ENCODE measurements around the gene GNAQ.

The GNAQ gene

DNA sequence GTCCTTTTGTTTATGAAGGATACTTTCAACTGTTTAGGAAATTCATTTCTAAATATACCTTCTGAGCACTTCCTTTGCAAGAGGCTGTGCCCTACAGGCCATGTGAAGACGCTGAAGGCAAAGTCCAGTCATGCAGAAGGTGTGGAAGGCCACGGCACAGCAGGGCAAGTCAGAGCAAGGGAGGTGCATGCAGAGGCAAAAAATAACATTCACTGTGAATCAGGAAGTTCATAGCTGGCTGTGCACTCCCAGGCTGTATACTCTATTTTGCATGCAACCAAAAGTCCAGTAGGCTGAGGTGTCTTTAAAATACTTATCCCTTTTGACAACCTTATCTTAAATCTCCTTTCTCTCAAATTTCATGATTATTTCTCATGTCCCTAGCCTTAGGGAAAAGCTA lies 50.3 kb downstream of the GNAQ start:
- peak; percentile 79 for DNase-seq (ENCODE audit: low read depth)
- TF ChIP-seq, protein P1, sequence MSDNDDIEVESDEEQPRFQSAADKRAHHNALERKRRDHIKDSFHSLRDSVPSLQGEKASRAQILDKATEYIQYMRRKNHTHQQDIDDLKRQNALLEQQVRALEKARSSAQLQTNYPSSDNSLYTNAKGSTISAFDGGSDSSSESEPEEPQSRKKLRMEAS (IDR thresholded peaks at IDR 0.05; ENCODE audit: low read depth, low read length) = peak; percentile 56; the same call in 1 of the 2 replicates
- no peak for TF ChIP-seq POLR2A (IDR thresholded peaks at IDR 0.05; ENCODE audit: extremely low read depth, insufficient read length)
- H3K4me3 ChIP-seq (ENCODE audit: low read depth, low read length) = no peak overlapping the region

DNA sequence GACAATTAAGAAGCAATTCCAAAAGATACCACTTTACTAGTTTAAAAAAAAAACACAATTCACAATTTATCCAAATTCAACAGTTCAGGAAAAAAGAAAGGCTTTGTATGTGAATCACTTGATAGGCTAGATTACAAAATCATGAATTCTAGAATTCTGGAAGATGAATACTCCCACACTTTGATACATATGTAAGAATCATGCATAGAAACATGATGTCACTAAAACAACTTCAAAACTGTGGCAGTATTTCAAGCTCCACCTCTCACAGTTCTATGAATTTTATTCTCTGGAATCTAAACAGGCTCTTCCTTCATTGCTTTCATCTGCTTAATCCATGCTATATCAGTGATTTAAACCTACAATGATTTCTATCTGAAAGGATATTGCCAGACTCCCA lies 51.0 kb downstream of the GNAQ start:
- TF ChIP-seq, protein P1 (IDR thresholded peaks at IDR 0.05; ENCODE audit: low read depth, low read length) = no peak
- TF ChIP-seq POLR2A (IDR thresholded peaks at IDR 0.05; ENCODE audit: extremely low read depth, insufficient read length) (no peak), MYC (IDR thresholded peaks at IDR 0.05; ENCODE audit: low read depth, low read length) (no peak)
- TF ChIP-seq, protein P2, sequence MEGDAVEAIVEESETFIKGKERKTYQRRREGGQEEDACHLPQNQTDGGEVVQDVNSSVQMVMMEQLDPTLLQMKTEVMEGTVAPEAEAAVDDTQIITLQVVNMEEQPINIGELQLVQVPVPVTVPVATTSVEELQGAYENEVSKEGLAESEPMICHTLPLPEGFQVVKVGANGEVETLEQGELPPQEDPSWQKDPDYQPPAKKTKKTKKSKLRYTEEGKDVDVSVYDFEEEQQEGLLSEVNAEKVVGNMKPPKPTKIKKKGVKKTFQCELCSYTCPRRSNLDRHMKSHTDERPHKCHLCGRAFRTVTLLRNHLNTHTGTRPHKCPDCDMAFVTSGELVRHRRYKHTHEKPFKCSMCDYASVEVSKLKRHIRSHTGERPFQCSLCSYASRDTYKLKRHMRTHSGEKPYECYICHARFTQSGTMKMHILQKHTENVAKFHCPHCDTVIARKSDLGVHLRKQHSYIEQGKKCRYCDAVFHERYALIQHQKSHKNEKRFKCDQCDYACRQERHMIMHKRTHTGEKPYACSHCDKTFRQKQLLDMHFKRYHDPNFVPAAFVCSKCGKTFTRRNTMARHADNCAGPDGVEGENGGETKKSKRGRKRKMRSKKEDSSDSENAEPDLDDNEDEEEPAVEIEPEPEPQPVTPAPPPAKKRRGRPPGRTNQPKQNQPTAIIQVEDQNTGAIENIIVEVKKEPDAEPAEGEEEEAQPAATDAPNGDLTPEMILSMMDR (IDR thresholded peaks at IDR 0.05; ENCODE audit: low read depth, low read length) = no peak

DNA sequence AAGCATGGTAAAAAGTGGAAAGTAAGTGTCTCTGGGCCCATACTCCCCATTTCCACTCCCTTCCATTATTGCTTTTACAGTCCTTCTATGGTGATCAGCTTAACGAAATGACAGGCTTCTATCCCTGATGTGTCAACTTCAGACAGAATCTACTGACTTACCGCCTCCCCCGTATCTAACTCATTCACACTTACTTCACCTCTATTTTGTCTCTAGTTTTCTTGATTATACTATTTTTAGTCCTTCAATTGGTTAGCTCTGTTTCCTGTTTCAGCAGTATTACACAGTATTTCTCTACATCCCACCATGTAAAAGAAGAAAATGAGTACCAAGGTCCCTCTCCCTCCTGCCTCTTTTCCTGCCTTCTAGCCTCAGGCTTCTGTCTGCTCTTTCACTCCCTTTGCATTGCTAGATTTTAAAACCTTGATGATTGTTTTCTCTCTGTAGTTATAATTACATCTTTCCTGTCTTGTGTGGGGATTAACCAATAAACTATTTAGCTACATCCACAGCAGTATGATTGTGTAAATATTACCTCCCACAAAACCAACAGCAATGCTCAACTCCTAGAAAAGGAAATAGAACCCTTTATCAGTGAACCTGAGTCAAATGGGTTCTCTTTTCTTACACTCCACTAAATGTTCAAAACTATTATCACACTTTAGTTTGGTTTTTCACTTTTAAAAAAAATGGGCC lies 53.4 kb downstream of the GNAQ start:
- DNase-seq (ENCODE audit: low read depth) = peak; percentile 71
- no peak overlapping the region for H3K4me3 ChIP-seq (ENCODE audit: low read depth, low read length)
- TF ChIP-seq POLR2A (IDR thresholded peaks at IDR 0.05; ENCODE audit: extremely low read depth, insufficient read length) = no peak

More for the DNA sequence above, 51.0 kb downstream of the GNAQ start:
- H3K4me3 ChIP-seq (ENCODE audit: low read depth, low read length) = no peak overlapping the region
- no peak for DNase-seq (ENCODE audit: low read depth)

DNA sequence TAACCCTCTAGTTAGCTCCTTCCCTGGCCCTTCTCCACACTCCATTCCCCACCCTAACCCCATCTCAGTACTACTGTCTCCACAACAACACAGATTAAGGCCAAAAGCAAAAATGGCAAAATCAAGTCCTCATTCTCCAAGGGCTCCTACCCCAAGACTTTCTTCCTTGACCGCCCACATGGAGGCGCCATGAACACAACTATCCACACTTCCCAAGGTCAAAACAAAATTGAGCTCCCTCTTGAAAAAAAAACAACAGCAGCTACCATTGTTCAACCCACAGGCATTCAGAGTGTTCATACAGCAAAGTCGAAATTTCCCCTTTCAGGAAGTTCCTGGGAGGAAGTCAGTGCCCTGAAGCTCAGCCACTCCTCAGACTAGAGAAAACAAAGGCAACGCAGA lies 54.4 kb downstream of the GNAQ start:
- TF ChIP-seq, protein P2 (IDR thresholded peaks at IDR 0.05; ENCODE audit: low read depth, low read length) = peak; percentile 53
- no peak for TF ChIP-seq POLR2A (IDR thresholded peaks at IDR 0.05; ENCODE audit: extremely low read depth, insufficient read length)
- TF ChIP-seq MYC (IDR thresholded peaks at IDR 0.05; ENCODE audit: low read depth, low read length) = peak; percentile 46; the same call in 1 of the 2 replicates
- TF ChIP-seq, protein P1 (IDR thresholded peaks at IDR 0.05; ENCODE audit: low read depth, low read length) = peak; percentile 57
- no peak overlapping the region for H3K4me3 ChIP-seq (ENCODE audit: low read depth, low read length)
- peak; percentile 85 for DNase-seq (ENCODE audit: low read depth)

DNA sequence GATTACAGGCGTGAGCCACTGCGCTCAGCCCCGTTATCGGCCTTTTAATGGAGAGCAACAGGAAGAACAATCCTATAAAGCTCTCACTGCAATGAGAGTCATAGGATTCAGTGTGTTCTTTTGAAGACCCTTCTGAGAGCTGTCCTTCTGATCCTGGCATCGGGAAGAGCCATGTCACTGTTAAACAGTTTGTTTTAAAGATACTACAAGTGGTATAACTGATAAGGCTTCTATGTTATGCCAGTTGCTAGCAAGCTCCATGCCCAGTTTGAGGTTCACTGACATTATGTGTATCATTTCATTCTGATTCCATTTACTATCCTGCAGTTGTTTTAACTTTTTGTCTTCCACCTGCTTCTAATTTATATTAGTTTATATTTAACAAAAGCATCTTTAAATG lies 55.8 kb downstream of the GNAQ start:
- DNase-seq (ENCODE audit: low read depth) = no peak
- no peak overlapping the region for H3K4me3 ChIP-seq (ENCODE audit: low read depth, low read length)
- TF ChIP-seq, protein P1 (IDR thresholded peaks at IDR 0.05; ENCODE audit: low read depth, low read length) = no peak
- TF ChIP-seq, protein P2 (IDR thresholded peaks at IDR 0.05; ENCODE audit: low read depth, low read length) = no peak
- TF ChIP-seq MYC (IDR thresholded peaks at IDR 0.05; ENCODE audit: low read depth, low read length) = no peak
- no peak for TF ChIP-seq POLR2A (IDR thresholded peaks at IDR 0.05; ENCODE audit: extremely low read depth, insufficient read length)

DNA sequence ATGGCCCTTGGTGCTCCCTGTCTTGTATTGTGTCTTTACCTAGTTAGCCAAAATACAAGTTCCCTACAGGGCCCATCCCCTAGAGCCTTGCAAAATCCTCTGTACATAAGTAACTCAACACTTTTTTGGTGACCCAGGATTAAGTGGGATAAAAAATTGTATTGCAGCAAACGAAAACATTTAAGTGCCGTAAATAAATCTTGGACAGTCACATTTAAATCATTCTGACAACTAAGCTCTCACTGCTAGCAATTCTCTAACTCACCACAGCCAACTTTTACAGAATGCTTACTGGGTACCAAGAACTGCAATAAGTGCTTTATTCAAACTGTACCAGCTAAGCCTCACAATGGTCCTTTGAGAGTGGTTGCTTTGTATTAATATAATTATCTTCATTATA lies 56.6 kb downstream of the GNAQ start:
- DNase-seq (ENCODE audit: low read depth) = no peak
- H3K4me3 ChIP-seq (ENCODE audit: low read depth, low read length) = no peak overlapping the region
- TF ChIP-seq POLR2A (IDR thresholded peaks at IDR 0.05; ENCODE audit: extremely low read depth, insufficient read length) (no peak), MYC (IDR thresholded peaks at IDR 0.05; ENCODE audit: low read depth, low read length) (no peak)
- TF ChIP-seq, protein P1 (IDR thresholded peaks at IDR 0.05; ENCODE audit: low read depth, low read length) = no peak
- TF ChIP-seq, protein P2 (IDR thresholded peaks at IDR 0.05; ENCODE audit: low read depth, low read length) = no peak
